ENCODE data around the gene JAKMIP2.

- TF ChIP-seq CTCF (IDR thresholded peaks at IDR 0.05) (no peak), POLR2A (IDR thresholded peaks at IDR 0.05) (no peak)
Observed at GRCh38 chr5:147733075-147733474, 49.5 kb downstream of the JAKMIP2 start.
